ENCODE measurements around the gene MEFV.

The MEFV gene

DNA sequence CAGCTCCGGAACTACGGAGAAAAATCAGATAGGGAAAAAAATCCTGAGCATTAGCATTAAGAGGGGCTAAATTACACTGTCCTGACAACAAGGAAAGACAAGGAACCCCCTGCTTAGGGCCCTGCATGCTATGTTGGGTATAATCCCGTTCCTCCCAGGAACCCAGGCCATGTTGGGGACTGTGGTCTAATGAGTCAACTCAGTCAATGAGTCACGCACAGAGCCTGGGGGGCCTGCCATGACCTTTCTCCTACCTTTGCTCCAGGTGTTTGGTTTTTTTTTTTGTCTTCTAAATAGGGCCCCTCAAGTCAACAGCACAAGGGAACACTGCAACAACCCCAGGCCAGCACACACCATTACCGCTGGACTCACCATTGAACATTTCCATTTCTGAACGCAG, 12.6 kb downstream of the MEFV start:
- ChIA-PET CTCF (no interaction called here), POLR2A (ENCODE audit: low non-redundant PET) (no interaction called here)
- peak; percentile 50 for DNase-seq (ENCODE audit: low spot score)
- TF ChIP-seq, protein P1, sequence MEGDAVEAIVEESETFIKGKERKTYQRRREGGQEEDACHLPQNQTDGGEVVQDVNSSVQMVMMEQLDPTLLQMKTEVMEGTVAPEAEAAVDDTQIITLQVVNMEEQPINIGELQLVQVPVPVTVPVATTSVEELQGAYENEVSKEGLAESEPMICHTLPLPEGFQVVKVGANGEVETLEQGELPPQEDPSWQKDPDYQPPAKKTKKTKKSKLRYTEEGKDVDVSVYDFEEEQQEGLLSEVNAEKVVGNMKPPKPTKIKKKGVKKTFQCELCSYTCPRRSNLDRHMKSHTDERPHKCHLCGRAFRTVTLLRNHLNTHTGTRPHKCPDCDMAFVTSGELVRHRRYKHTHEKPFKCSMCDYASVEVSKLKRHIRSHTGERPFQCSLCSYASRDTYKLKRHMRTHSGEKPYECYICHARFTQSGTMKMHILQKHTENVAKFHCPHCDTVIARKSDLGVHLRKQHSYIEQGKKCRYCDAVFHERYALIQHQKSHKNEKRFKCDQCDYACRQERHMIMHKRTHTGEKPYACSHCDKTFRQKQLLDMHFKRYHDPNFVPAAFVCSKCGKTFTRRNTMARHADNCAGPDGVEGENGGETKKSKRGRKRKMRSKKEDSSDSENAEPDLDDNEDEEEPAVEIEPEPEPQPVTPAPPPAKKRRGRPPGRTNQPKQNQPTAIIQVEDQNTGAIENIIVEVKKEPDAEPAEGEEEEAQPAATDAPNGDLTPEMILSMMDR (conservative IDR thresholded peaks at IDR 0.05; ENCODE audit: low read depth) = no peak
- H3K27ac ChIP-seq = no peak overlapping the region

DNA sequence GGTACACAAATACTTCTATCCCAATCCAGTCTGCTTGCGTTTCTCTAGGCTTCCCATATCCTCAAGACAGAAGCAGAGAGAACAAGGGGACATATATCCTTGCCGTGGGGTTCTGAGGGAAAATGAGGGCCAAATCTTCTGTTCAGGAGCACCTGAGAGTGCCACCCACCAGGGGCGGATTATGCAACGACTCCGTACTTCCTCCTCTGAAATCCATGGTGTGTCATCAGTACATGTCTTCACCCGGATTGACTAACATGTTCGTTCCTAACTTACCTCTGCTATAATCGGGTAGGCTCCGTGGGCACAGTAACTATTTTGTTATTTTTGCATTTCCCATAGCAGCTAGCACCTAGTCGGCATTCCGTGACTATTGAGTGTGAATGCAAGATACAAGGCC, 13.7 kb downstream of the MEFV start:
- CTCF ChIA-PET = no interaction called here
- H3K27ac ChIP-seq = no peak overlapping the region
- TF ChIP-seq, protein P1 (conservative IDR thresholded peaks at IDR 0.05; ENCODE audit: low read depth) = no peak
- DNase-seq (ENCODE audit: low spot score) = peak; percentile 51
- POLR2A ChIA-PET (ENCODE audit: low non-redundant PET) = no interaction called here

DNA sequence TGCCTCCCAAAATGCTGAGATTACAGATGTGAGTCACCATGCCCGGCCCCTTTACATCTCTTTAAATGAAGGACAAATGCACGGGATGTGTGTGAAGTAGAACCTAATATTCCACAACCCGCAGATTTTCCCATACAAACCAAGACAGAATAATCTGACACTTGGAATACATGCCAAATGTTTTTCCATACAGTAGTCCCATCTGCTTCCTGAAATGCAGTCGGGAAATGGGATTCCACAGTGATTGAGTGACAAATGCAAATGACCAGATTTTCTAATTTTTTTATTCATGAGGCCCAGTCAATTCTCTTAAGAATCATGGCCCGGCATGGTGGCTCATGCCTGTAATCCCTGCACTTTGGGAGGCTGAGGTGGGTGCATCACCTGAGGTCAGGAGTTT, 14.7 kb downstream of the MEFV start:
- no peak for DNase-seq (ENCODE audit: low spot score)
- CTCF ChIA-PET = interaction anchor here (0.8 kb wide), 1 partner anchor 9 kb away, joined by 3 read pairs; no protein-coding TSS in a partner anchor
- H3K27ac ChIP-seq = no peak overlapping the region
- POLR2A ChIA-PET (ENCODE audit: low non-redundant PET) = no interaction called here
- TF ChIP-seq, protein P1 (conservative IDR thresholded peaks at IDR 0.05; ENCODE audit: low read depth) = no peak

DNA sequence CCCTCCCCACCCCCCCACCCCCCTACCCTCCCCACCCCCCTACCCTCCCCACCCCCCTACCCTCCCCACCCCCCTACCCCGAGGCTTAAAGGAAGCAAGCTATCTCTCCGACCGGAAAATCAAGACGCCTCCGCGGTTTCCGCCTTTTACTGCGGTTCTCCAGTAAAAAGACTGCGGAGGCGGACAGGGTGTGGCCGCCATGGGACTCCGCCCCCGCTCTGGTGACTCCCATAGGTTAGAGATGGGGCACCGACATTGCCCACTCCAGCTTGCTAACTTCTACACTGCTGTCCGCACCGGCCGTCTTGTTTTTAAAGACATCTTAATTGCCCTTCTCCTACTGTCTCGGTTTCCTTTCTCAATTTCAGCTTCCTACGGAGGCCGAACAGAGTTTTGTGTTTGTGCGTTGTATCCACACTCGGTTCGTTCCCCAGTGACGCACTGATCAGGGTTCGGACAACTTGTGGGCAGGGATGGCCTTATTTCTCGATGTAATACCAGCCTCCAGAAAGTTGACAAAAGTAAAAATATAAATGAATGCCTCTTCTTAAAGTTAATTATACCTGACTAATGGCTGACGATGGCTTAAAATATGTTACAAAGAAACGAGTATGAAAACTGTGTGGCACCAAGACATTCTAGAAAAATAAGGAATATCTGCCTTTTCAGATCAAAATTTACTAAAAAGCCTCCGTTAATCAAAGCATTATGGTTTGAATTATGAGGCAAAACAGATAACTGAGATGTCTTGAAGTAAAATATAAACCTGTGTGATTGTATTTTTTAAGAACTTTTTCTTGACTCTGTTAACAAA, 20.4 kb downstream of the MEFV start:
- CTCF ChIA-PET = interaction anchor here (0.6 kb wide), 1 partner anchor 421 kb away, joined by 5 read pairs; no protein-coding TSS in a partner anchor

DNA sequence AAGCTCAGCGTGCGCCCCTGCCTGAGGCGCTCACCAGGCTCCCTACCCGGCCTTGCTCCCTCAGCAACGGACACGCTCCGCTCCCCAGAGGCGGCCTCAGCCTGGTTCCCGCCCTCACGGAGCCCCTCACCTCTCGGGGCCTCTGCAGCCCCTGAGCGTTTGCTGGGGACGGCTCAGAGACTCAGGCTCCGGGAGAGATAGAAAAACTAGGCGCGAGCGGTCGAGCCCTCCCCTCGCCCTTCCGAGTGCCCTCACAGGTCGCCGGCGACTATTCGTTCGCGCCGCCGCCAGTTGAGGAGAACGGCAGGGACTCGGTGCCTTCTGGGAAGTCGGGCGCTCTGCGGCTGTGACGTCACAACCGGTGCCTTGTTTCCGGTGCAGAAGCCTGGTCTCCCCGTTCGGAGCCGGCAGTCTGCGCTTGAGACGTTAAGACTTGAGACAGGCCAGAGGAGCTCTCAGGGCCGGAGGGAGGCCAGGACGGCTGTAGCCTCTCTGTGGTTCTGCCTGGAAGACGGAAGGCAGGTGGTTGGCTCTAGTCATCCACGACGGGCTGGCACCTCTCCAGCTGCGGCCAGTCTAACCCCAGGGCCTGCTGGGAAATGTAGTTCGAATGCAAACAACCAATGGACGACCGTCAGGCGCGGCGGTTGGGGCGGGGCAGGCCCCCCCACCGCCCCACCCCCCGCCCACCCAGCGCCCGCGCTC, 21.4 kb downstream of the MEFV start, which contains the start of gene ZNF200:
Gene ZNF200, minus strand, starts transcription at position 302 of the 705 bp plus-strand sequence. CDS start 1,403 bp downstream, outside the sequence.
- CTCF ChIA-PET = interaction anchor here (0.6 to 0.8 kb wide), 3 partner anchors 16 to 422 kb away, joined by 3 to 5 read pairs (median 3); no protein-coding TSS in a partner anchor
- POLR2A ChIA-PET (ENCODE audit: low non-redundant PET) = interaction anchor here (0.5 to 1.2 kb wide), 2 partner anchors 9 to 55 kb away, joined by 4 to 5 read pairs; no protein-coding TSS in a partner anchor
- DNase-seq (ENCODE audit: low spot score) = peak; percentile 92
- peak within 1 kb of the TSS; percentile 94 for H3K27ac ChIP-seq
- TF ChIP-seq, protein P1 (conservative IDR thresholded peaks at IDR 0.05; ENCODE audit: low read depth) = no peak

More for the DNA sequence above, 20.4 kb downstream of the MEFV start:
- TF ChIP-seq, protein P1 (conservative IDR thresholded peaks at IDR 0.05; ENCODE audit: low read depth) = no peak
- no peak for DNase-seq (ENCODE audit: low spot score)
- H3K27ac ChIP-seq = no peak overlapping the region
- POLR2A ChIA-PET (ENCODE audit: low non-redundant PET) = no interaction called here

DNA sequence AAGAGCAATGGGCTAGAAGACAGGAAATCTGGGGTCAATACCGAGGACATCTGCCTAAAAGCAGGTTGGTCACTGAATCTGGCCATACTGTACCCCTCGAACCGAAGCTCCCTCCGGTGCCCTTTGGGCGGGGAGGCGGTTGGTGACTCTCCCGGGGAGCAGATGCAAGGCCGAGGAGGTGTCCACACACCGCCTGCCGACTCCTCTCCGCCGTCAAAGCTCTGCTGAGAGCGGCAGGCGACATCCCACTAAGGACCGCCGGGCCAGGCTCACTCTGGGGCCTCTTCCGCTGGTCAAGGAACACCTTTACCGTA, 21.9 kb downstream of the MEFV start:
- TF ChIP-seq, protein P1 (conservative IDR thresholded peaks at IDR 0.05; ENCODE audit: low read depth) = no peak
- POLR2A ChIA-PET (ENCODE audit: low non-redundant PET) = interaction anchor here (0.5 to 1.2 kb wide), 3 partner anchors 8 to 55 kb away, joined by 4 to 5 read pairs (median 5); no protein-coding TSS in a partner anchor
- CTCF ChIA-PET = interaction anchor here (0.6 to 0.8 kb wide), 2 partner anchors 15 to 33 kb away, joined by 3 read pairs; no protein-coding TSS in a partner anchor
- peak overlapping the region; percentile 94 for H3K27ac ChIP-seq
- peak; percentile 25 for DNase-seq (ENCODE audit: low spot score)
